Left renal pelvis (tissue), 4 donors: ENCODE data around the gene SUPT6H. TPM values are rescaled to one million over a fixed set of nuclear protein-coding genes. Genes with fewer than 3 reads are reported as not detected.
"Not testable (repeated sequence)": the region's sequence is repeated elsewhere in the genome, so short reads cannot be mapped to it uniquely, and the experiment has no call there.

Experiments
- DNase-seq, 4 donors: peaks; one replicate each; pipeline ENCODE4 v3.0.0-alpha.2; 2013; ENCODE audit warnings: low read depth in 4 of 4, low spot score in 3 of 4
- polyA plus RNA-seq, 4 donors: library from polyadenylated mRNA; unstranded; fragments of 120-200 nt; gene quantifications; one replicate each; pipeline ENCODE4 v1.2.1, GENCODE V29; 2013; ENCODE audit not compliant: insufficient read length in 4 of 4

The SUPT6H gene
- polyA plus RNA-seq, 4 donors: 54.9 to 73.2 (median 68.1) TPM

DNA sequence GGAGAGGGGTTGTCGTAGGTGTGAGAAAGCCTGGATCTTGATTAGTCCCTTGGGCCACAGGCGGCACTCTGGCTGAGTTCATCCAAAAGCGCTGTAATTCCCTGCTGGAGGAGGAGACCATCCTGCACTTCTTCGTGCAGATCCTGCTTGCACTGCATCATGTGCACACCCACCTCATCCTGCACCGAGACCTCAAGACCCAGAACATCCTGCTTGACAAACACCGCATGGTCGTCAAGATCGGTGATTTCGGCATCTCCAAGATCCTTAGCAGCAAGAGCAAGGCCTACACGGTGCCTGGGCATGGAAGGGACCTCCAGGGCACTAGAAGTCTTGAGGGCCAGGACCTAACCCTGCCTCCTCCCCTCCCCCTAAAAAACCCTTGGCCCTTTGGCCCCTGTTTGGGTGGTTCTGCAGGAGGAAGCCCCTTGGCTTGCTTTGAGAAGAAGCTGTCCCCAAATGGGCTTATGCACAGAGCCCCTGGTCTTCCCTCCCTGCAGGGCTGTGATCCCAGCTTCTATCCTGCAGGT, 72.8 kb downstream of the SUPT6H start:
- DNase-seq: no peak

DNA sequence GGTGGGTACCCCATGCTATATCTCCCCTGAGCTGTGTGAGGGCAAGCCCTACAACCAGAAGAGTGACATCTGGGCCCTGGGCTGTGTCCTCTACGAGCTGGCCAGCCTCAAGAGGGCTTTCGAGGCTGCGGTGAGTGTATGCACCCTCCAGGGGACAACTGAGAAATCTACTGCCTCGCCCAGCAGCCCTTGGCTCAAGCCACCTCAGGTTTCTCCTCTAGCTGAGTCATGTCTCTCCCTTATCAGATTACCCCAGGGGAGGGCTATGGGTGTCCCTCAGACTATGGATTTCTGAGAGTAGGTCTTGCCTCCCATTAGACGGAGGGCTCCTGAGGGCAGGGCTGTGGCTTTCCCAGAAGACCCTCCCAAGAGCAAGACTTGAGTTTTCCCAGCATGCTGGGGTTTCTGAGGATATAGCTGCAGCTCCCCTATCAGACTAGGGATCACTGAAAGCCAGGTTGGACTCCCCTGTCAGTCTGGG, 73.3 kb downstream of the SUPT6H start:
- DNase-seq: no peak

DNA sequence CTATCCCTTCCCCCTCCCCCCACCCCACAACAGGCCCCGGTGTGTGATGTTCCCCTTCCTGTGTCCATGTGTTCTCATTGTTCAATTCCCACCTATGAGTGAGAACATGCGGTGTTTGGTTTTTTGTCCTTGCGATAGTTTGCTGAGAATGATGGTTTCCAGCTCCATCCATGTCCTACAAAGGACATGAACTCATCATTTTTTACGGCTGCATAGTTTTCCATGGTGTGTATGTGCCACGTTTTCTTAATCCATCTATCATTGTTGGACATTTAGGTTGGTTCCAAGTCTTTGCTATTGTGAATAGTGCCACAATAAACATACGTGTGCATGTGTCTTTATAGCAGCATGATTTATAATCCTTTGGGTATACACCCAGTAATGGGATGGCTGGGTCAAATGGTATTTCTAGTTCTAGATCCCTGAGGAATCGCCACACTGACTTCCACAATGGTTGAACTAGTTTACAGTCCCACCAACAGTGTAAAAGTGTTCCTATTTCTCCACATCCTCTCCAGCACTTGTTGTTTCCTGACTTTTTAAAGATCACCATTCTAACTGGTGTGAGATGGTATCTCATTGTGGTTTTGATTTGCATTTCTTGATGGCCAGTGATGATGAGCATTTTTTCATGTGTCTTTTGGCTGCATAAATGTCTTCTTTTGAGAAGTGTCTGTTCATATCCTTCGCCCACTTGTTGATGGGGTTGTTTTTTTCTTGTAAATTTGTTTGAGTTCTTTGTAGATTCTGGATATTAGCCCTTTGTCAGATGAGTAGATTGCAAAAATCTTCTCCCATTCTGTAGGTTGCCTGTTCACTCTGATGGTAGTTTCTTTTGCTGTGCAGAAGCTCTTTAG, 74.1 kb downstream of the SUPT6H start:
- not testable (repeated sequence) for DNase-seq

DNA sequence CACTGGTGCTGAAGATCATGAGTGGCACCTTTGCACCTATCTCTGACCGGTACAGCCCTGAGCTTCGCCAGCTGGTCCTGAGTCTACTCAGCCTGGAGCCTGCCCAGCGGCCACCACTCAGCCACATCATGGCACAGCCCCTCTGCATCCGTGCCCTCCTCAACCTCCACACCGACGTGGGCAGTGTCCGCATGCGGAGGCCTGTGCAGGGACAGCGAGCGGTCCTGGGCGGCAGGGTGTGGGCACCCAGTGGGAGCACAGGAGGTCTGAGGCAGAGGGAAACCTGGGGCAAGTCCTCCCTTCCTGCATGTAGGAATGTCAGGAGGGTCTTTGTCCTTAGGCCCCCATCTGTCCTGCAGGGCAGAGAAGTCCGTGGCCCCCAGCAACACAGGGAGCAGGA, 75.3 kb downstream of the SUPT6H start:
- DNase-seq: no peak

DNA sequence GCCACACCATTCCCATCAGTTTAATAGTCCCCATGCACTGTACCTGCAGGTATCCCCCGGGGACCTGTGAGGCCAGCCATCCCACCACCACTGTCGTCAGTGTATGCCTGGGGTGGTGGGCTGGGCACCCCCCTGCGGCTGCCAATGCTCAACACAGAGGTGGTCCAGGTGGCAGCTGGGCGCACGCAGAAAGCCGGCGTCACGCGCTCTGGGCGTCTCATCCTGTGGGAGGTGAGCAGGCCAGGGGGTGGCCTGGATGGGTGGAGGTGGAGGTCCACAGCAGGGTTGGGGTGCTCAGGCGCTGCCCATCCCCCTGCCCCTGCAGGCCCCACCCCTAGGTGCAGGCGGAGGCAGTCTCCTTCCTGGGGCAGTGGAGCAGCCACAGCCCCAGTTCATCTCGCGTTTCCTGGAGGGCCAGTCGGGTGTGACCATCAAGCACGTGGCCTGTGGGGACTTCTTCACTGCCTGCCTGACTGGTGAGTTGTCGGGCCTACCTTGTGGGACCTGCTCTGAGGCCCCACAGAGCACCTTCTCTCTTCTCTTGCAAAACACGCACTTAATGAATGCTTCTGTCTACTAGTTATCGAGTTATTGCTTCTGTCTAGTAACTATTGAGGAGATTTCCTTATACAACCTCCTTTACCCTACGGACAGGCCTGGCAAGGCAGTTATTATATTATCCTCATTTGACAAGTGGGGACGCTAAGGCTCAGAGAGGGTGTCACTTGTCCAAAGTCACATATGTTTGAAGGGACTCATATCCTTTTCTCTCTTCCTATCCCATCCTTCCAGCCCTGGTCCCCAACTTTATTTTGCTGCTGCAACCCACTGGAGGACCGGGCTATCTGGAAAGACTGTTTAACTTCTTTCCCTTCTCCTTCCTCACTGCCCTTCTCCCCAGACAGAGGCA, 76.0 kb downstream of the SUPT6H start:
- no peak for DNase-seq

DNA sequence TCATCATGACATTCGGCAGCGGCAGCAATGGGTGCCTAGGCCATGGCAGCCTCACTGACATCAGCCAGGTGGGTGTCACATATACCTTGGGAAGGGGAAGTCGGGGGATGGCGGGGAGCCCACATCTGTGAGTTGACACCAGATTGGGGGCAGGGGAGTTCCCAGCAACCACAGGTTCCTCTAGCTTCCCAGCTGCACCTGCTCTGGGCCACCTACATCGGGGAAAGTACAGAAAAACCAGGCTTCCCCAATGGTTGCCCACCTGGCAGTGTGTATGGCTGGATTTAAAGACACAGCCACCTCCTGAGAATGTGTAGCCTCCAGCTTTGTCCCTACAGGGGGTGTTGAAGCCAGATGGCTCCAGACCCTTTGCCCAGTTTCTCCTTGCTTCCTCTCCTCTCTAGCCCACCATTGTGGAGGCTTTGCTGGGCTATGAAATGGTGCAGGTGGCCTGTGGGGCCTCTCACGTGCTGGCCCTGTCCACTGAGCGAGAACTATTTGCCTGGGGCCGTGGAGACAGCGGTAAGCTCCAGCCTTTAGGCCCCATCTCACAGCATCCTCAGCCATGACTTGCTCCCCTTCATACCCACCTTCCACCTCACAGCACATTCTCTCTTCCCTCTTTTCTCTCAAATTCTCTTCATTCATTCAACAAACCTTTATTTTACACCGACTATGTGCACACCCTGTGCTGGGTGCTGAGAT, 76.8 kb downstream of the SUPT6H start:
- DNase-seq: no peak

DNA sequence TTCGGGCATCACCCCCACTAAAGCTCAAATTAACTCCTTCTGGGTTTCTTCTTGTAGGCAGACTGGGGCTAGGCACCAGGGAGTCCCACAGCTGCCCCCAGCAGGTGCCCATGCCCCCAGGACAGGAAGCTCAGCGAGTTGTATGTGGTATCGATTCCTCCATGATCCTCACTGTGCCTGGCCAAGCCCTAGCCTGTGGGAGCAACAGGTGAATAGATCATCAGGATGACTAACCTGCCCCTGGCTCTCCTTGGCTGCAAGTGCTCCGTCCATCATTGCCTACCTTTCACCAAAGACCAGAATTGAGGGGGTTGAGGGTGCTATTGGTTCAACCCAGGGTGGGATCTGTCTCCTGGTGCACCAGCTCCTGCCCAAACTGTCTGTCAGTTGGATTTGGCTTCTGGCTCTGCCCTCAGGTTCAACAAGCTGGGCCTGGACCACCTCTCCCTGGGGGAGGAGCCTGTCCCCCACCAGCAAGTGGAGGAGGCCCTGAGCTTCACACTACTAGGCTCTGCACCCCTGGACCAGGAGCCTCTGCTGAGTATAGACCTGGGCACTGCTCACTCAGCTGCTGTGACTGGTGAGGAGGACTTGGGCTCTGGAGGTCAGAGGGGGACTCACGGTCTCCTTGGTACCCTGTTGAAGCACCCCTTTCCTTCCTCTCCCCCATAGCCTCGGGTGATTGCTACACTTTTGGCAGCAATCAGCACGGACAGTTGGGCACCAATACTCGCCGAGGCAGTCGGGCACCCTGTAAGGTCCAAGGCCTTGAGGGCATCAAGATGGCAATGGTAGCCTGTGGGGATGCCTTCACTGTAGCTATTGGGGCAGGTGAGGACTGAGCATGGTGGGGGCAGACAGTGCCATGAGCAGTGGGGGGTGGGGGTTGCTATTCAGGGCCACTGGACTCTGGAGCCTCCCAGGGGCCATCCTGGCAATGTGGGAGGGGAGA, 78.7 kb downstream of the SUPT6H start:
- no peak for DNase-seq

DNA sequence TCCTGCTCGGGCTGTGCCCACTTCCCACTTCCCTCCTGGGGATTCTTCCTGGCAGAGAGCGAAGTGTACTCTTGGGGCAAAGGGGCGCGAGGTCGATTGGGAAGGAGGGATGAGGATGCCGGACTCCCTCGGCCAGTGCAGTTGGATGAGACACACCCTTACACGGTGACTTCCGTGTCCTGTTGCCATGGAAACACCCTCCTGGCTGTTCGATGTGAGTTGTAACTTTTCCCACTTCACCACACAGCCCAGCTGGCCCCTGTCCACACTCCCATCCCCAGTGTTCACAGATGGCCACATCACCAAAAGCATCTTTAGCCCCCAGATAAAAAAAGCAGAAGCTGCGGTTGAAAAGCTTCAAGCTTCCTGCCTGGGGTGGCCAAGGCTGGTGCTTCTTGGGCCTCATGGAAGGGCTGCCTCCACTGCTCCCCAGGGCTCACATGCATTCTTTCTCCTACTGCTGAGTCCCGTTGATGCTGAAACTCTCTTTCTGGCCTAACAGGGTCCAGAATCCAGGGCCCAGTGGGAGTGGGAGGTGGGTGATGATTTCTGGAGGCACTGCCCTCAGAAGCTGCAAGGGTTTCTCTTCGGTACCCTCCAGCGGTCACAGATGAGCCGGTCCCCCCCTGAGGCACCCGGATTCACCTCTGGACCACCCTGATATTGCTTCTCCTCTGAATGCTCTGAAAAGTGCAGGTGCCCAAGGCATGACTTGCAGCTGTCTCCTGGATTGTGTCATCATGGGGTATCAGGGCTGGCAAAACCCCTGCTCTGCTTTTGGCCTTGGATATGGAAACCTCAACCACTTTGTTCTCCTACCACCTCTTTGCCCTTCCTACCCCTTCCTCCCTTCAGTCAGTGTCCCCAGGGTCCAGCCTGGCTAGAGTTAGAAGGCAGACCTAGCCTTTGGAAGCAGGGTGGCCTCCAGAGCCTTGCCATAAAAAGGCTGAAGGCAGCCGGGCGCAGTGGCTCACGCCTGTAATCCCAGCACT, 79.6 kb downstream of the SUPT6H start:
- DNase-seq: no peak

GRCh38 chr17:28743243-28744103, 81.5 kb downstream of the SUPT6H start, which contains the start of gene TRAF4:
TRAF4 (plus strand) TSS chr17:28744011; CDS start chr17:28744113, 102 bp downstream.
- DNase-seq: peak in 3 of 4 donors; percentile 46 to 79 (median 76)

- DNase-seq: no peak
These were observed 82.3 kb downstream of the SUPT6H start for GRCh38 chr17:28744104-28744971.

DNA sequence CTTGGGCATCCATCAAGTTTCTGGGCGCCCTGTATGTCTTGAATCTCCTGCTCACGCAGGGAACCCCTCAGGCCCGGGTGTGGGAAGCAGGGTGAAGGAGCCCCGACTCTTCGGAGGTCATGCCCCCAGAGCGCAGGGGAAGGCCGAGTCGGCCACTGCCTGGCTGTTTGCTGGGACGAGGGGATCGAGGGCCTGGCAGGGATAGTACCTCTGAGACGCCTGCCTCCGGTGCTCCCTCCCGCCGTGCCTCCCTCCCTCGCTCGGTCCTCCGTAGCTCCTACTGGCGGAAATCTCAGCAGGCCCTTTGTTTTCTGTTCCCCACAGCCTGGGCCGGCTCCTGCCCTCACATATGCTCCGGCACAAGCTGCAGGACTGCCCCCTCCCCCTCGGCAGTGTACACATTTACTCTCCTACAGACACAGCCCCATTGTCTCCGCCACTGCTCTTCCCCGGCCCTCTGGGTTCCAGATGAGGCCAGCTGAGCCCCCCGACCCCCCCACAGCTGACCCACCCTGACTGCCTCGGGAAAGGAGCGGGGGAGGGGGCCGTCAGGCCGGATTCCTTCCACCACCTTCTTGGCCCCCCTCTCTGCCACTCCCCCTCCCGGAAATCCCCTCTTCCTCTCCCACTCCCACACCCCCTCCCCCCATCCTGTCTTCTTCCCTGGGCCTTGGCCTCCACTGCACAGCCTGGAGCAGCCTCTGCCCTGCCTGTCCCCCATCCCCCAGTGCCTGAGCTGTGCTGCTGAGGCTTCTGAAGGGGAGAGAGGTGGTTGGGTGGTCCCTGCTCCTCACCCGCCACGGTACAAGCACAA, 83.2 kb downstream of the SUPT6H start:
- peak in 1 of 4 donors; percentile 63 for DNase-seq

DNA sequence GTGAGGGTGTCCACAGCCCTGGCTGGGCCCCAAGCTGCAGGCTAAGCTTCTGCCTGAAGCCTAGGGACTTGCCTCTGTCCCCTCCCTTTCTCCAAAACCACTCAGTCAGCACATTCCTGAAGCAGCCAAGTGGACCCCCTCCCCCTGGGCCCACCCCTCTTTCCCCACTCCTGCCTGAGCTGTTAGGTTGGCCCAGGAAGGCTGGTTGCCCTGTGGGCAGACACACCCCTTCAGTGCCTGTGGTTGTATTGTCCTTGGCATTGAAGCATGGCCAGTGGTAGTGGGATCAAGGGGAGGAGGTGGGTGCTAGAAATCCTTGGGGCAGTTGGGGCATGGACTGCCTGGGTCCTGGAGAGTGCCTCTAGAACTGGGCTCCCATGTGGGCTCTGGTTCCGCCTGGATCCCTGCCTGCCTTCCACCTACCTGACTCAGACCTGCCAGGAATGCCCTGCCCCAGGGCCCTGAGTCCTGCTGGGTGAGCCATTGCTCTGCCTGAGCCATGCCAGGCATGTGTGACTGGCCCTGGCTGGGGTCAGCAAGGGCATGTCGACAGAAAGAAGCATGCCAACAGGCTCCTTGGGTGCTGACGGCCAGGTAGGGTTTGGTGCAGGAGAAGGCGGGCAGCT, 83.9 kb downstream of the SUPT6H start:
- DNase-seq: peak in 1 of 4 donors; percentile 50

DNA sequence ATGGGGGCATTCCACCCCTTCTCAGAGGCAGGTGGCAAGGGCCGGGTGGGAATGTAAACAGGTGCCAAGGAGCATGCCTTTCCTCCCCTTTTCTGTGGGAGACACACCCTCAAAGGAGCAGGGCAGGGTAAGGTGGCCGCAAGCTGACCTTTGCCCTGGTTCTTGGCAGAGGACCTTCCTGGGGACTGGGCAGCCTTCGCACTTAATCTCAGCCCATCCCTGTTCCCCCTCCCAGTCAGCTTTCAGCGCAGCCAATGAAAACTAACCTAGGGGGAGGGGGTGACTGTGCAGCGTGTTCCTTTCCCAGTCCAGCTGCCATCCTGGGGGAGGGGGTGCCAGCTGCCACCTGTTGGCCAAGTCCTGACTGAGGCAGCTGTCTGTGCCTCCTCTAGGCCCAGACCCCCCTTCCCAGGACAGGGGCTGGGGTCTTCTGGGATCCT, 84.6 kb downstream of the SUPT6H start:
- DNase-seq: no peak

- DNase-seq: no peak
These were observed 85.2 kb downstream of the SUPT6H start for GRCh38 chr17:28747051-28747691.
